HG03060 (cell line): ENCODE data around the gene CCNY.
"Not testable (repeated sequence)": the region's sequence is repeated elsewhere in the genome, so short reads cannot be mapped to it uniquely, and the experiment has no call there.

Experiments
- ATAC-seq: cut with Tn5 transposase; IDR thresholded peaks from one replicate; pipeline ENCODE4 v1.9.1; 2021; ENCODE audit warnings: low read depth, moderate number of reproducible peaks; ENCODE audit not compliant: unreplicated experiment

Gene CCNY

GRCh38 chr10:35353805-35354204 is 17.5 kb downstream of the CCNY start:
- peak; percentile 32 for ATAC-seq

GRCh38 chr10:35354257-35354656 is 17.9 kb downstream of the CCNY start:
- not testable (repeated sequence) for ATAC-seq

GRCh38 chr10:35355971-35356724 is 19.8 kb downstream of the CCNY start:
- peak; percentile 41 for ATAC-seq

GRCh38 chr10:35356725-35357092 is 20.4 kb downstream of the CCNY start:
- ATAC-seq = no peak

GRCh38 chr10:35359056-35359455 is 22.7 kb downstream of the CCNY start:
- ATAC-seq = no peak

GRCh38 chr10:35359873-35360272 is 23.6 kb downstream of the CCNY start:
- no peak for ATAC-seq

GRCh38 chr10:35362701-35363350 is 26.5 kb downstream of the CCNY start:
- ATAC-seq = no peak

- ATAC-seq = no peak
Measured at GRCh38 chr10:35363587-35363986, 27.3 kb downstream of the CCNY start.

- no peak for ATAC-seq
Measured at GRCh38 chr10:35364808-35365207, 28.5 kb downstream of the CCNY start.

GRCh38 chr10:35365994-35366393 is 29.7 kb downstream of the CCNY start:
- ATAC-seq = no peak

- no peak for ATAC-seq
Measured at GRCh38 chr10:35367107-35367859, 31.0 kb downstream of the CCNY start.

GRCh38 chr10:35367982-35368381 is 31.7 kb downstream of the CCNY start:
- no peak for ATAC-seq

- ATAC-seq = no peak
Measured at GRCh38 chr10:35368485-35369048, 32.3 kb downstream of the CCNY start.

- ATAC-seq = no peak
Measured at GRCh38 chr10:35369049-35369611, 32.8 kb downstream of the CCNY start.

GRCh38 chr10:35371731-35372130 is 35.4 kb downstream of the CCNY start:
- no peak for ATAC-seq

- no peak for ATAC-seq
Measured at GRCh38 chr10:35372329-35372728, 36.0 kb downstream of the CCNY start.

- ATAC-seq = no peak
Measured at GRCh38 chr10:35375091-35375765, 38.9 kb downstream of the CCNY start.

- no peak for ATAC-seq
Measured at GRCh38 chr10:35377050-35377728, 40.9 kb downstream of the CCNY start.

- peak; percentile 4 for ATAC-seq
Measured at GRCh38 chr10:35378541-35379210, 42.4 kb downstream of the CCNY start.
